Measurements from ENCODE around the gene LIX1L.

- no peak for TF ChIP-seq POLR2AphosphoS5 (IDR thresholded peaks at IDR 0.05; ENCODE audit: borderline replicate concordance, low read depth, low read length)
- TF ChIP-seq EZH2 (IDR thresholded peaks at IDR 0.05), result no peak
- TF ChIP-seq FOXP2 (optimal IDR thresholded peaks at IDR 0.05; ENCODE audit: control extremely low read depth, extremely low read length, insufficient read depth), result no peak
These were observed 50.7 kb downstream of the LIX1L start for GRCh38 chr1:145906954-145907753.

All from SK-N-MC (cell line).